Choroid plexus epithelial cell (primary cell): Measurements from ENCODE around the gene CDCA8.

Experiments
- DNase-seq: peaks from one replicate; pipeline ENCODE4 v3.0.0-alpha.2; 2010; ENCODE audit warnings: low read depth
- H3K4me3 ChIP-seq: 2 replicates; pipeline ENCODE4 v1.5.1; 2011; ENCODE audit warnings: low read depth, mild to moderate bottlenecking, control low read depth, low read length, moderate library complexity
- TF ChIP-seq, protein P1 (sequence below): conservative IDR thresholded peaks from 2 replicates; pipeline ENCODE4 v1.5.1; 2011; ENCODE audit warnings: low read depth, mild to moderate bottlenecking, control low read depth, inconsistent platforms, low read length, moderate library complexity

CDCA8 gene

DNA sequence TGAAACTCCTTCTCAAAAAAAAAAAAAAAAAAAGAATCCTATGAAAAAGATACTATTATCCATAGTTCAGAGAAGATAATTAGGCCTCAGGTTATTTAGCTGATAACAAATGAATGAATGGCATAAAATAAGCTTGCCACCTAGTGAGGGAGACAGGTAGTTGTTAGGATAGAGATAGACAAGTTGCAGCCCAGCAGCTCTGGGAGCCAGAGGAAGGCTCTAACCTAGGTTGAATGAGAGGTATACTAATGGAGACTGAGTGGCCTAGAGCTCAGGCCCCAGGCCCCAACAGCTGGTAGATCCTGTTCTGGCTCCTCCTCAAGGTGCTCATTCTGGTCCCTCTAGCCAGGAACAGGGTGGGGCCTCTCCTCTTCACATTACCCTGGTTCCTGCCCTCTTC lies 37.0 kb upstream of the CDCA8 start:
- no peak overlapping the region for H3K4me3 ChIP-seq
- no peak for DNase-seq
- TF ChIP-seq, protein P1, sequence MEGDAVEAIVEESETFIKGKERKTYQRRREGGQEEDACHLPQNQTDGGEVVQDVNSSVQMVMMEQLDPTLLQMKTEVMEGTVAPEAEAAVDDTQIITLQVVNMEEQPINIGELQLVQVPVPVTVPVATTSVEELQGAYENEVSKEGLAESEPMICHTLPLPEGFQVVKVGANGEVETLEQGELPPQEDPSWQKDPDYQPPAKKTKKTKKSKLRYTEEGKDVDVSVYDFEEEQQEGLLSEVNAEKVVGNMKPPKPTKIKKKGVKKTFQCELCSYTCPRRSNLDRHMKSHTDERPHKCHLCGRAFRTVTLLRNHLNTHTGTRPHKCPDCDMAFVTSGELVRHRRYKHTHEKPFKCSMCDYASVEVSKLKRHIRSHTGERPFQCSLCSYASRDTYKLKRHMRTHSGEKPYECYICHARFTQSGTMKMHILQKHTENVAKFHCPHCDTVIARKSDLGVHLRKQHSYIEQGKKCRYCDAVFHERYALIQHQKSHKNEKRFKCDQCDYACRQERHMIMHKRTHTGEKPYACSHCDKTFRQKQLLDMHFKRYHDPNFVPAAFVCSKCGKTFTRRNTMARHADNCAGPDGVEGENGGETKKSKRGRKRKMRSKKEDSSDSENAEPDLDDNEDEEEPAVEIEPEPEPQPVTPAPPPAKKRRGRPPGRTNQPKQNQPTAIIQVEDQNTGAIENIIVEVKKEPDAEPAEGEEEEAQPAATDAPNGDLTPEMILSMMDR = no peak

GRCh38 chr1:37656026-37656425 lies 36.3 kb upstream of the CDCA8 start:
- no peak overlapping the region for H3K4me3 ChIP-seq
- no peak for DNase-seq
- TF ChIP-seq, protein P1 = no peak

- H3K4me3 ChIP-seq = no peak overlapping the region
- TF ChIP-seq, protein P1 = no peak
- no peak for DNase-seq
These were observed 35.4 kb upstream of the CDCA8 start for GRCh38 chr1:37656881-37657280.

DNA sequence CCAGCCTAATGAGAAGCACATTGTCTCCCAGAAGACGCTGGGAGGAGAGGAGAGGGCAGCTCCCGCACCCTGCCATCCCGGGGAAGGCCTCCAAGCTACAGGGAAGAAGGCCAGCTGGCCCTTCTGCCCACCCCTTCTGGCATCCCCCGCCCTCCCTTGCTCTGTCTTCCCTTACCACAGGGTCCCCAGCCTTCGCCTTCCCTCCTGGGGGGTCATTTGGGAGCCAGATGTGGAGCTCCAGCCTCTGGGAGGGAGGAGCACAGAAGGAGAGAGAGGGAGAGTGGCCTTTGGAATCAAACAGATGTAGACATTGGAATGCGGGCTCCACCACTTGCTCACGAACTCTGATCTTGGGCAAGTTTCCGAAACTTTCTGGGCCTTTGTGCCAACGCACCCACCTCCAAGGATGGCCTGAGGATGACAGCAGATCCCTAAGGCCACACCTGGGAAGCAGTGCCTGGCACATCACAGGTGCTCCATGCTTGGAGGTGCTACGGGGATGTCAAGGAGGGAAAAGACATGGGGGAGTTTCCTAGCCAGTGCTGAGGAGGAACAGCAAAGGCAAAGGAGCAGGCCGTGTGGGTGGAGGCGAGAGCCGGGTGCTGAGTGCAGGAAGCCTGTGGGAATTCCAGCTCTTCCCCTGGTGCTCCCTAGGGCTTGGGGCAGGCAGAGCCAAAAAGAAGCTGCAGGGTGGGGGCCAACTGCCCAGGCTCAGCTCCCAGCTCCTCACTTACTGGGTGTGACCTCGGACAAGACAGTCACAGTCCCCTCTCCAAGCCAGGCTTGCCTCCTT lies 34.5 kb upstream of the CDCA8 start:
- H3K4me3 ChIP-seq = no peak overlapping the region
- no peak for DNase-seq
- TF ChIP-seq, protein P1 = no peak

- no peak overlapping the region for H3K4me3 ChIP-seq
- TF ChIP-seq, protein P1 = no peak
- DNase-seq = no peak
These were observed 33.8 kb upstream of the CDCA8 start for GRCh38 chr1:37658486-37658885.

DNA sequence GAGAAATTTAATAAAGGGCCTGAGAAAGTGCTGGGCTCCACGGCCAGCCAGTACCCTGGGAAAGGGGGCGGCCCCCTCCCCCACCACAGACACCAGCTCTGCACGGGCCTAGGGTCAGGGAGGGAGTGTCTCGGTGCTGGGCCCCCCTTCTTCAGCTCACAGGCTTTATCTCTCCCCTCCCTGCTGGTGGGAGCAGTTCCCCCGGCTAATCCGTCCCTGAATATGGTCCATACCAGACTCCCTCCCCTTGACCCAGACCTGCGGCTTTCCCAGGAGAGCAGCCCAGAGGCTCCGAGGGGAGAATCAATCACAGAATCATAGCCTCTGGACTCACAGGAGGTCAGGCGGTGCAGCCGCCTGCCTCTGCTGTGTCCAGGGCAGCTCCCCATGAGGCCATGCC lies 31.7 kb upstream of the CDCA8 start:
- no peak overlapping the region for H3K4me3 ChIP-seq
- TF ChIP-seq, protein P1 = no peak
- no peak for DNase-seq

- no peak overlapping the region for H3K4me3 ChIP-seq
- TF ChIP-seq, protein P1 = no peak
- DNase-seq = no peak
These were observed 30.9 kb upstream of the CDCA8 start for GRCh38 chr1:37661401-37661800.
